CMK (cell line): ENCODE data around the gene OR2M3.
"Not testable (repeated sequence)": the region's sequence is repeated elsewhere in the genome, so short reads cannot be mapped to it uniquely, and the experiment has no call there.

Experiments used
- DNase-seq: peaks from one replicate; pipeline ENCODE4 v3.0.0-alpha.2; 2010; ENCODE audit warnings: low read depth

Gene OR2M3, protein sequence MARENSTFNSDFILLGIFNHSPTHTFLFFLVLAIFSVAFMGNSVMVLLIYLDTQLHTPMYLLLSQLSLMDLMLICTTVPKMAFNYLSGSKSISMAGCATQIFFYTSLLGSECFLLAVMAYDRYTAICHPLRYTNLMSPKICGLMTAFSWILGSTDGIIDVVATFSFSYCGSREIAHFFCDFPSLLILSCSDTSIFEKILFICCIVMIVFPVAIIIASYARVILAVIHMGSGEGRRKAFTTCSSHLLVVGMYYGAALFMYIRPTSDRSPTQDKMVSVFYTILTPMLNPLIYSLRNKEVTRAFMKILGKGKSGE

DNA sequence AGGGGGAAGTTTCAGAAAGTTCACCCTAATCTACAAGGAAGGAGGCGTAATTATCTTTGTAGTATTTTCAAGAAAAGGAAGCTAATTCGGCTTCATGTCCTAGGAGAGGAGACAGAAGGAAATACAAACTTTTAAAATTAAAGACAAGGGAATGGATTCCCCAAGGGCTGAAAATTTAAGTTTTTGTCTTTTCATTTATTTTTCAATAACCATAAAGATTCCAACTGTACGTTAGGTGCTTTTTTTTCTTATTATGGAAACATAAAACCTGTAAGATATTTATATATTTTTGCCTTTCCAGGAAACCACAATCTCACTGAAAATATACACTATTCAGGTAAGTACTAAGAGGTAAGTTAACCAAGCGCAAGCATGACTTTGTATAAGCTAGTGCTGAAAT lies at the start of gene OR2M3:
TSS of gene OR2M3 (plus strand) at position 301 of the 400 bp plus-strand sequence. CDS start 5,803 bp downstream, outside the sequence.
- peak; percentile 2 for DNase-seq

DNA sequence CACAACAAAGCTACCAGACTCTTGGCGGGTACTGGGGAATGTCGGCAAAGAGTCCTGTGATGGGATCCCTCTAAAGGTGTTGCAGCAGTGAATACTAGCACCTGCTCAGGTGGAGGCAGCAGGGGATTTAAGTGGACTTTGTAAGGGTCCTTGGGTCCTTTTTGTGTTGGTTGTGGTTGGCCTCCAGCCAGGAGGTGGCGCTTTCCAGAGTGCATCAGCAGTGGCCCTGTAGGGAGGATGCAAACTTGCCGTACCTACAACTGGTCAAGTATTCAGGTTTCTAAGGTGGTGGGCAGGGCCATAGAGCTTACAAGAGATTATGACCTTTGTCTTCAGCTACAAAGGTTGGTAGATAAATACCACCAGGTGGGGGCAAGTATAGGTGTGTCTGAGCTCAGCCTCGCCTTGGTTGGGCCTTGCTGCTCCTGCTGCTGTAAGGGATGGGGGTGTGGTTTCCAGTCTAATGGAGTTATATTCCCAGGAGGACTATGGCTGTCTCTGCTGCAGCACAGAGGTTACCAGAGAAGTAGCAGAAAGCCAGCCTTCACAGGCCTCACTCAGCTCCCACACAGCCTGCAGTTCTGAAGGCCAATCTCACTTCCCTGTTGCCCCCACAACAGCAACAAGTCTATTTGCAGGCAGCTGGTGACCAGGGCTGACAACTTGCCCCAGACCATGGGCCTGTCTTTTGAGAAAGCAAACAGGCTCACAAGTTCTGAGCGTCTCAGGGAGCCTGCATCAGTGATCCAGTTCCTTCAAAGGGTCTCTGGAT lies 44.8 kb upstream of the OR2M3 start:
- no peak for DNase-seq

DNA sequence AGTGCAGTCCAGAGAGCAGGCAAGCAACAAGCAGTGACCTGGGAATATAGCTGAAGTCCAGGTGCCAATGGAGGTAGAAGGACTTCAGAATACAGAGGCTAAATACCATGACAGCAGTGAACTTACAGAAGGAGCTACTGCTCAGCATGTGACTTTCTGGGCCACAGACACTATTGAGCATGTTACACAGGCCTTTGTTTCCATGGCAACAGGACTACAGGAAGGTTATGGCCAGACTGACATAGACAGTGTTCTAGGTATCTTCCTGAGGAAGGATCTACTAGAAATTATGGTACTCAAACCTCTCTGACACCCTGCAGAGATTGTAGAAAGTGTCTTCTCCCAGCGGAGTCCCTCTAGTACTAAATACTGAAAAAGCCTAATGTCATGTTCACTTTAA lies 41.1 kb upstream of the OR2M3 start:
- peak; percentile 2 for DNase-seq

DNA sequence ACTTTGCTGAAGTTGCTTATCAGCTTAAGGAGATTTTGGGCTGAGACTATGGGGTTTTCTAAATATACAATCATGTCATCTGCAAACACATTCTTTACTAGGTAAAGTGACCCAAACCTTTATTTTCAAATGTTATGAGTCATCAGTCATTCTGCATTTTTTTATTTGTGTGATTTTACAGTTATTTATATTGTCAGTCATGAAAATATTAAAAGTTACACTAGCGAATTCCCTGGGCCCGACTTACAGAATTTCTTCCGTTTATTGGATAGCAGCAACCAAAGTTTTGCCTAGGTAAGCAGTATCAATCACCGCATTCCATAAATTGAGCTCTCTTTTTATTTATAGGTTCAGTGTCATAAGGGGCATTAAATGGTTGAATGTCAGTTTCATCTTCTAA lies 38.3 kb upstream of the OR2M3 start:
- DNase-seq, result no peak

DNA sequence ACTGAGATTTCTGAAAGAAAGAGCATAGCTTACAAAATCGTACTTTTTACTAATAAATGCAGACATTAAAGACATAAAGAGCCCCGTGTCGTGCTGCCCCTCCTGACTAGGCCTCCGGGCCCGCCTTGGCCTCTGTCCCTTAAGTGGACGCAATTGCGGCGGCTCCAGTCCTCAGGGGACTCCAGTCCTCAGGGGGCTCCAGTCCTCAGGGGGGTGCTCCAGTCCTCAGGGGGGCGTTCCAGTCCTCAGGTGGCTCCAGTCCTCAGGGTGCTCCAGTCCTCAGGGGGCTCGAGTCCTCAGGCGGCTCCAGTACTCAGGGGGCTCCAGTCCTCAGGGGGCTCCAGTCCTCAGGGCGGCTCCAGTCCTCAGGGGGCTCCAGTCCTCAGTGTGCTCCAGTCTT lies 33.0 kb upstream of the OR2M3 start:
- no peak for DNase-seq

DNA sequence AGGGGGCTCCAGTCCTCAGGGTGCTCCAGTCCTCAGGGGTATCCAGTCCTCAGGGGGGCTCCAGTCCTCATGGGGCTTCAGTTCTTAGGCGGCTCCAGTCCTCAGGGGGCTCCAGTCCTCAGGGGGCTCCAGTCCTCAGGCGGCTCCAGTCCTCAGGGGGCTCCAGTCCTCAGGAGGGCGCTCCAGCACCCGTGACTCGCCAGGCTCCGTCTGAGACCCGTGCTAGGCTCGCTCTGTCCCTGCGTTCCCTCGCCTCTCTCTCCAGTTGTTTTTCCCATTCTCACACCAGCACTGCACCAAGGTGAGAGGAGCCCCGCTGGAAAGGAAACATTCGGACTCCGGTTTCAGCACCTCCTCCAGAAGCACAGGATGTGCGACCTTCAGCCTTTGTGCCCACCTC lies 31.9 kb upstream of the OR2M3 start:
- no peak for DNase-seq

DNA sequence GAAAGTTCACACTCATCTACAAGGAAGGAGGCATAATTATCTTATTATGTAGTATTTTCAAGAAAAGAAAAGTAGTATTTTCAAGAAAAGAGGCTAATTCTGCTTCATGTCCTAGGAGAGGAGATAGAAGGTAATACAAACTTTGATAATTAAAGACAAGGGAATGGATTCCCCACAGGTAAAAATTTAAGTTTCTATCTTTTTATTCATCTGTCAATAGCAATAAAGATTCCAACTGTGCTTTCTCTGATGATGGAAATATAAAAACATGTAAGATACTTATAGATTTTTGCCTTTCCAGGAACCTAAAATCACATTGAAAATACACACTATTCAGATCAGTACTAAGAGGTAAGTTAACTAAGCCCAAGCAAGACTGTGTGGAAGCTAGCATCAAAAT lies 22.5 kb upstream of the OR2M3 start, which contains the start of gene OR2M2:
TSS of gene OR2M2 (plus strand) at position 301 of the 400 bp plus-strand sequence. CDS start 5,165 bp downstream, outside the sequence.
- no peak for DNase-seq

DNA sequence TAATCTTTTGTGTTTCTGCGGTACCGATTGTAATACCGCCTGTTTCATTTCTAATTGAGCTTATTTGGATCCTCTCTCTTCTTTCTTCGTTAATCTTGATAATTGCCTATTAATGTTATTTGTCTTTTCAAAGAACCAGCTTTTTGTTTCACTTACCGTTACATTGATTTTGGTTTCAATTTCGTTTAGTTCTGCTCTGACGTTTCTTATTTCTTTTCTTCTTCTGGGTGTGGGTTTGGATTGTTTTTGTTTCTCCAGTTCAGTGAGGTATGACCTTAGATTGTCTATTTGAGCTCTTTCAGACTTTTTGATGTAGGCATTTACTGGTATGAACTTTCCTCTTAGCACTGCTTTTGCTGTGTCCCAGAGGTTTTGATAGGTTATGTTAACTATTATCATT lies 13.1 kb upstream of the OR2M3 start:
- no peak for DNase-seq

DNA sequence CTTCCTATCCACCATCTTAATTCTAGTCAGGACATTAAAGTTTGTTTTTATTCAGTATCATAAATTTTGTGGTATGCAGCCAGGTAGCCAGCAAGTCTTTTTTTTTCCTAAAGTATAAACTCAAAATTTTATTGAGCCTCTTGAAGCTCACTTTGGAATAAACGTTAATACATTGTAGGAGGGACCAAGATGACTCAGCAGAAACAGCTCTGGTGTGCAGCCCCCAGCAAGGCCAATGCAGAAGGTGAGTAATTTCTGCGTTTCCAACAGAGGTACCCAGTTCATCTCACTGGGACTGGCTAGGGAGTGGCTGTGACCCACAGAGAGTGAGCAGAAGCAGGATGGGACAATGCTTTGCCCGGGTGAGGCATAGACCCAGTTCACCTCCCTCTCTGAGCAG lies 9.7 kb upstream of the OR2M3 start:
- DNase-seq, result no peak

DNA sequence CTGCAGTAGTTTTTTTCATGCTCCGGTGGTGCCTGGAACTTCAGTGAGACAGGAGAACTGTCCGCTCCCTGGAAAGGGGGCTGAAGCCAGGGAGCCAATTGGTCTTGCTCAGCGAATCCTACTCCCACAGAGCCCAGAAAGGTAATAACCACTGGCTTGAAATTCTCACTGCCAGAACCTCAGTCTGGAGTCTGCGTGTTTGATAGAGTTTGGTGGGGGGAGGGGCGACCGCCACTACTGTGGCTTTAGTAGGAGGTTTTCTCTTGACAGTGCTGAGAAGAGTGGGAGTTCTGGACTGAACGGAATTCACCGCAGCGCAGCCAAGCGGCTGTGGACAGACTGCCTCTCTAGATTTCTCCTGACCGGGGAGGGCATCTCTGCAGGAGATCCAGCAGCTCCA lies 8.0 kb upstream of the OR2M3 start:
- no peak for DNase-seq

DNA sequence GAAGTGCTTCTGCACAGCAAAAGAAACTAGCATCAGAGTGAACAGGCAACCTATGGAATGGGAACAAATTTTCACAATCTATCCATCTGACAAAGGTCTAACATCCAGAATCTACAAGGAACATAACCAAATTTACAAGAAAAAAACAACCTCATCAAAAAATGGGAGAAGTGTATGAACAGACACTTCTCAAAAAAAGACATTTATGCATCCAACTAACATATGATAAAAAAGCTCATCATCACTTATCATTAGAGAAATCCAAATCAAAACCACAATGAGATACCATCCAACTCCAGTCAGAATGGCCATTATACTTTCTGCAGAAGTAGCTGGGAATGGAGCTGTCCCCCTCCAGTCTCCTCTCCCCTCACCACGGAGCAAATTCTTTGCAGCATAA lies 2.9 kb upstream of the OR2M3 start:
- DNase-seq, result no peak

DNA sequence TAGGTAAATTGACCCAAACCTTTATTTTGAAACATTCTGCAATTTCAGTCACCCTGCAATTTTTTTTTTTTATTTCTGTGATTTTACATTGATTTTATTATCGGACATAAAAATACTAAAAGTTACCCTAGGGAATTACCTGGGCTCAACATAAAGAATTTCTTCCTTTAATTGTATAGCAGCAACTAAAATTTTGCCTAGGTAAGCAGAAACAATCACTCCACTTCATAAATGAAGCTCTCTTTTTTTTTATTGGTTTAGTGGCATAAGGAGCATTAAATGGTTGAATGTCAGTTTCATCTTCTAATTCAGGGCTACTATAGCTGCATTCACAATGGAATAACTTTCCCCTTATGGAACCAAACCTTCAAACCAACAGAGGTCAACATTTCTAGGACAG lies 18.8 kb downstream of the OR2M3 start:
- no peak for DNase-seq

DNA sequence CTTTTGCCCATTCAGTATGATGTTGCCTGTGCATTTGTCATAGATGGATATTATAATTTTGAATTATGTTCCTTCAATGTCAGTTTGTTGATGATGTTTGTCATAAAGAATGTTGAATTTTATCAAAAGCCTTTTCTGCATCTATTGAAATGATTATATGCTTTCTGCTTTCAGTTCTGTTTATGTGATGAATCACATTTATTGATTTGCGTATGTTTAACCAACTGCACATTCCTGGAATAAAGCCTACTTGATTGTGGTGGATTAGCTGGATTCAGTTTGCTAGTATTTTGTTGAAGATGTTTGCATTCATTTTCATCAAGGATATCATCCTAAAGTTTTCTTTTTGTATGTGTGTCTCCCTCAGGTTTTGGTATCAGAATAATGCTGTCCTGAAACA lies 28.5 kb downstream of the OR2M3 start:
- no peak for DNase-seq

DNA sequence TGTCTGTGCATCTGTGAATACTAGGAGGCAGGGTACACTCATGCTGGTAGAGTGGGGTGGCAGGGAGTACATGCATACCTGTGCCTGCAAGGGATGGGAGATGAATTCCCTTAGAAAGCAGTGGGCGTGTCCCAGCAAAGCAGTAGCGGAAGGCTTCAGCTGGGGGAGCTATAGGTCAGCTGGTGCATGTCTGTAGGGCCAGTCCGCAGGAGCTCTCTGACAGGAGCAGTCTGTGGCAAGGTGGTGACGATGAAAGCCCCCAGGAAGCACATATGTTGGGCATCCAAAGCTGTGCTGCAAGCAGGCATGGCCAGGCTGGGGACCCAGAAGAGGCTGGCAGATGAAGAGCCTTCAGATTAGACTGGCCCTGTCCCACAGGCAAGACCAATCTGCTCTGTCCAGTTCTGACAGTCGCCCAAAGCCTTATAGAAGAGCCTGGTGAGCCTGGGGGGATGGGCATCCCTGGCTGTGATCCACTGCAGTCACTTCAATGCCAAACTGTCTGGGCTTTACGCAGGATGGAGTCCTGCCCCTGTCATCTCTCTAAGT lies 32.4 kb downstream of the OR2M3 start:
- no peak for DNase-seq

DNA sequence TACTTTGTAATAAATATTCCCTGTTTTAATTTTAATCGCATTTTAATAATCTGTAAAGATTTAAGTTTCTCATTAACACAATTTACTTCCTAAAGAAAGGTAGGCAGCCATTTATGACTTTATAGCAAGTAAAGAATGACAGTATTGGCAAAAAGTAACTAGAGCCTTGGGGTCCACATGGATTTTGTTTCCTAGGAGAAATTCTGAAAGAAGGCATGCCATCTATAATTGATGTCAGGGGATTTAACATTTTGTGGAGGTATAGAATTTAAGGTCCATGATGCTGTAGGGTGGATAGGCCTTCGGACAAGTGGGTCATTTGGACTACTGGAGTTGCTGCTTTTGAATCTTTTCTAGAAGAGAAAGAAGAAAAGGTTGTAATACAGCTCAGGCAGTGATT lies 34.1 kb downstream of the OR2M3 start, which contains the start of gene OR2M4:
TSS of gene OR2M4 (plus strand) at position 301 of the 400 bp plus-strand sequence. CDS start 7,512 bp downstream, outside the sequence.
- no peak for DNase-seq

DNA sequence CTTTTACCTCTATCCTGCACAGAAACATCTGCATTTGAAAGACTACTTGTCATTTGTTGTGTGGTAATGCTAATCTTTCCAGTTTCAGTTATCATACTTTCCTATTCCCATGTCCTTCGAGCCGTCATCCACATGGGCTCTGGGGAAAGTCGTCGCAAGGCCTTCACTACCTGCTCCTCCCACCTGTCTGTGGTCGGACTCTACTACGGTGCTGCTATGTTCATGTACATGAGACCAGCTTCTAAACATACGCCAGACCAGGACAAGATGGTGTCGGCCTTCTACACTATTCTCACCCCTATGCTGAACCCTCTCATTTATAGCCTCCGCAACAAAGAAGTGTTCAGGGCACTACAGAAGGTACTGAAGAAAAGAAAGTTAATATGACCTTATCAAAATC lies 42.4 kb downstream of the OR2M3 start:
- no peak for DNase-seq

DNA sequence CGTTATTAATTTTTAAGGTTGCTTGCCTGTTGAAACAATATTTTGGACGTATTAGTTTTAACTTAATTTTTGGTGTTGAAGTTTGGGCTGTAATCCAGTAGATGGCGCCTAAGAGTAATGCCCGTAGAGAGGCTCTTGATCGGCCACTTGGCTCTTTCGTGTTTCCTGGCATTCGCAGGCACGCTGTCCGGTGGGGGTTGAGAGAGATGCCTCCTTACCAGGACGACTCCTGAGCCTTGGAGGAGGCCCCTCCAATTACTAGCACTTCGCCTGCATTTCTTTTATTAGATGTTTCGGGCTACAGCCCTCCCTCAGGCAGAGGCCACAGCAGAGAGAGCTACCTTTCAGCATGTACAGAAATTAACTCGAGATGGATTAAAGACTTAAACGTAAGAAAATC lies 46.1 kb downstream of the OR2M3 start:
- DNase-seq, result peak; percentile 29

DNA sequence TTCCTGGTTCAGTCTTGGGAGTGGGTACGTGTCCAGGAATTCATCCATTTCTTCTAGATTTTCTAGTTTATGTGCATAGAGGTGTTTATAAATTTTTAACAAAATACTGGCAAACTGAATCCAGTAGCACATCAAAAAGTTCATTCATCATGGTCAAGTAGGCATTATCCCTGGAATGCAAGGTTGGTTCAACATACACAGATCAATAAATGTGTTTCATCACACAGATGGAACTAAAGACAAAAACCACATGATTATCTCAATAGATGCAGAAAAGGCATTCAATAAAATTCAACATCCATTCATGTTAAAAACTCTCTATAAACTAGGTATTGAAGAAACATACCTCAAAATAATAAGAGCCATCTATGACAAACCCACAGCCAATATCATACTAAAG lies 62.2 kb downstream of the OR2M3 start:
- not testable (repeated sequence) for DNase-seq
